ENCODE data around the gene ADGRA1.

DNA sequence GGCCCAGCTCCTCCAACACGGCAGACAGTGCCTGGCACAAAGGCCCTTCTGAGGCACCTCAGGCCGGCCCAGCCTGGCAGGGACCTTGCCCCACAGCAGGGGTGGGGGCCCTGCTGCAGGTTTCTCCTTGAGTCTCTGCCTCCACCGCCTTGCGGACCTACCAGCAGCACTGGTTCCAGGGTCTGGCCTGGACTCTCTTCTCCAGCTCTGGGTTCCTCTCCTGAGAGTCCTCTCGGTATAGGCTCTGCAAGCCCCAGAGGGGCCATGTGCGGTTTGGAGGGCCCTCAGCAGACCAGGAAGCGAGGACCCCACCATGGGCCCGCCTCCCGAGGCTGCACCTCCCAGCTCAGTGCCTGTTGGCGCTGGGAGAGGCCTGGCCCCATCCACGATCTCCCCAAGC, 38.1 kb upstream of the ADGRA1 start:
- TF ChIP-seq, protein P1, sequence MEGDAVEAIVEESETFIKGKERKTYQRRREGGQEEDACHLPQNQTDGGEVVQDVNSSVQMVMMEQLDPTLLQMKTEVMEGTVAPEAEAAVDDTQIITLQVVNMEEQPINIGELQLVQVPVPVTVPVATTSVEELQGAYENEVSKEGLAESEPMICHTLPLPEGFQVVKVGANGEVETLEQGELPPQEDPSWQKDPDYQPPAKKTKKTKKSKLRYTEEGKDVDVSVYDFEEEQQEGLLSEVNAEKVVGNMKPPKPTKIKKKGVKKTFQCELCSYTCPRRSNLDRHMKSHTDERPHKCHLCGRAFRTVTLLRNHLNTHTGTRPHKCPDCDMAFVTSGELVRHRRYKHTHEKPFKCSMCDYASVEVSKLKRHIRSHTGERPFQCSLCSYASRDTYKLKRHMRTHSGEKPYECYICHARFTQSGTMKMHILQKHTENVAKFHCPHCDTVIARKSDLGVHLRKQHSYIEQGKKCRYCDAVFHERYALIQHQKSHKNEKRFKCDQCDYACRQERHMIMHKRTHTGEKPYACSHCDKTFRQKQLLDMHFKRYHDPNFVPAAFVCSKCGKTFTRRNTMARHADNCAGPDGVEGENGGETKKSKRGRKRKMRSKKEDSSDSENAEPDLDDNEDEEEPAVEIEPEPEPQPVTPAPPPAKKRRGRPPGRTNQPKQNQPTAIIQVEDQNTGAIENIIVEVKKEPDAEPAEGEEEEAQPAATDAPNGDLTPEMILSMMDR (IDR thresholded peaks at IDR 0.05), result no peak
- TF ChIP-seq POLR2A (IDR thresholded peaks at IDR 0.05), result no peak
